Stromal cell of bone marrow (primary cell): Measurements from ENCODE around the gene SLC35F3.

Experiments
- DNase-seq: peaks from one replicate; pipeline ENCODE4 v3.0.0-alpha.2; 2012; ENCODE audit warnings: low read depth

SLC35F3 gene

DNA sequence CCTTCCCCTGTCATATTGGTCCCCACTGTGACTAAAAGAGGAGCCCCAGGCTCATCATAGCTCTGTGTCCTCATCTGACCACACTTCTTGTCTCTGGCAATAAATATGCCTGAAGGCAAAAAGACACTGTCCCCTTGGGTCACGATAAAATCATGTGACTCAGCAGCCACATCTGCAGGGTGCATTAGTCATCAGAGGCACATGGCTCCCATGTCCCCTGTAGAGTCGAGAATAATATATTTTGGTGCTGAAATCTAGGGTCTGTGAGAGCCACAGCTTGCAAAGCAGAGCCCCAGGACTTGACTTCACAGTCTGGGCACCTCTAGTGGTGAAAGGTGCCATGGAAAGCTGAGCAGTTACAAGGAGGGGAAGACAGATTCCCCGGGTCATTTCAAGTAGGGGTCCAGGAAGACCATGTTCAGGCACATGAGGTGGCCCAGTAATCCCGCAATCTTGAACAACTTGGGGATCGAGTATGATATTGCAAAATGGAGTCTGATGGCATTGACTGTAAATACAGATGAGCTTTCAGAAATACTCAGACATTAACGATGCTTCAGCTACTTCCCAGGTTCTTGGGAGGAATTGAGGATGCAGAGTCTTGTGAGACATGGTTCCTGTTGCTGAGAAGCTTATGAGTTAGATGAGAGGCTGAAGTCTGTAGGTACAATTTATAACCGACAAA, 68.6 kb downstream of the SLC35F3 start:
- no peak for DNase-seq

DNA sequence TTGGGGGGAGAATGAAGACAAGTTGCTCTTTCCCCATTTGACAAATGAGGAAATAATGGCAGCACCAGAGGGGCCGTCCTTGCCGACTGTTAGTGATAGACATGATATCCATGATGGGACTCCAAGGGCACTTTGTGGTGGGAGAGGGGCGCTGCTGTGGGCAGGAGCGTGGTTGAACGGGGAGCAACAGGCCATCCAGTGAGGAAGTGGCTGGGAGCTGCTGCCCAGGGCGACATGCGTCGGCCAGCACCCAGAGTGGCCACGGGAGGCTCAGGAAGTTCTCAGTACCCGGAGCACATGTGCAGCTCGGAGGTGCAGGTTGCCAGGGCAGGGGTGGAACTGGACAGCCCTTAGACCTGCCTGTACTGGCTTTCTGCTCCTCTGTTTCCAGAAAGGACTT, 71.0 kb downstream of the SLC35F3 start:
- no peak for DNase-seq

DNA sequence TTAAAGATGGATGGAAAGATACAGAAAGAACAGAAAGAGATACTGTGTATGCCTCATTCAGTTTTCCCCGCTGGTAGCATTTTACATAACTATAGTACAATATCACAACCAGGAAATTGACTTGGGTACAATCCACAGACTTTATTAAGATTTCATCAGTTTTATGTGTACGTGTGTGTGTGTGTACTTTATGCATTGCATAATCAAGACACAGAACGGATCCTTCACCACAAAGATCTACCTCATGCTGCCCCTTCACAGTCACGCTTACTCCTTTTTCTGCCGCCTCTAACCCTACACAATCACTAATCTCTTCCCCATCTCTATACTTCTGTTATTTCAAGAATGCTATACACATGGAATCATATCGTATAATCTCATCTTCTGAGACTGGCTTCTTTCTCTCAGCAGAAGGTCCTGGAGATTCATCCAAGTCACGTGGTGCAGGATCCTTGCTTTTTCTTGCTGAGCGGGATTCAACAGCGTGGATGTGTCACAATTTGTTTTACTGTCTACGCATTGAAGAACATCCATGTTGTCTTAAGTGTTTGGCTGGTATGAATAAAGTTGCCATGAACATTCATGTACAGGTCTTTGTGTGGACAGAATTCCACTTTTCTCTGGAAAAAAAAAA, 76.7 kb downstream of the SLC35F3 start:
- DNase-seq = no peak

DNA sequence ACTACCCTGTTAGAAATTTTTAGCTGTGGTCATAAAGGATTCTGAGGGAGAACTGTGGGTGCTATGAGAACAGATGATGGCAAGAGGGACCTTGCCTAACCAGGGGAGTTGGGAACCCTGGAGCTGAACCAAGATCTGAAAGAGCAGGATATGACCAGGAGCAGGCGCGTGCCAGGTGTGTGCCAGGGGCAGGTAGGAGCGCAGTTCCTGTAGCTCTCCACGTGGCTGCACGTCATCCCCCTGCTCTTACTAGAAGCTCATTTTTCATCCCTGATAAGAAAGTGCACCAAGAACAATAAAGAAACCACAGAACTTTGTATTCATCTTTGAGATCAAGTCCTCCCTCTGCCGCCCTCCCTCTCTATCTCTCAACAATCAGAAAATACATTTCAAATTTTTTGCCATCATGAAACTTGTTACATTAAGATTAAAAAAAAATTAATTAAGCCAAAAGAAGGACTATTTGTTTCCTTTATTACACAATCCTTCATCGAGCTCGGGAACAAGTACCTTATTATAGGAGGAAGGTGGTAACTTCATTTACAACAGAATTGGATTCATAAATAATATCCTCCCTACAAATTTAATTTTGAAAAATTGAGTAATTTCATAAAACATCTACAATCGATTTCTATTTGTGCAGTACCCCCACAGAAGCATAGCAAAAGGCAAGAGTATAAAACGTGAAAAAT, 78.5 kb downstream of the SLC35F3 start:
- DNase-seq = no peak

DNA sequence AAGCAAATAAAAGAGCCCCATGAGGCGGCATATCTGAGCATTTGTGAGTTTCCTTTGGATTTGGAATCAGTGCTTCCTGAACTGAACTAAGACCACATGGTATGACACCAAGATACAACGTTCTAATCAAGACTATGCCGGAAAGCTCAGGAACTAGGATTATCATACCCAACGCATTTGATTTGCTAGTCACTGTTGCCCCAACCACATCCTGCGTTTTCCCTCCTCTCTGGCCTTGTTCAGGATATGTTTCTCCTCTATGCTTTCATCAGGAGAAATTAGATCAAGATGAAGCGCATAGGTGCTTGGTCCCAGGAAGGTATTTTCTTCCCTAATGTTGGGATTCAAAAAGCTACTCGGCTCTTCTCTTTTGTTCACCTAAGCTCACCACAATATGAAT, 79.3 kb downstream of the SLC35F3 start:
- no peak for DNase-seq

DNA sequence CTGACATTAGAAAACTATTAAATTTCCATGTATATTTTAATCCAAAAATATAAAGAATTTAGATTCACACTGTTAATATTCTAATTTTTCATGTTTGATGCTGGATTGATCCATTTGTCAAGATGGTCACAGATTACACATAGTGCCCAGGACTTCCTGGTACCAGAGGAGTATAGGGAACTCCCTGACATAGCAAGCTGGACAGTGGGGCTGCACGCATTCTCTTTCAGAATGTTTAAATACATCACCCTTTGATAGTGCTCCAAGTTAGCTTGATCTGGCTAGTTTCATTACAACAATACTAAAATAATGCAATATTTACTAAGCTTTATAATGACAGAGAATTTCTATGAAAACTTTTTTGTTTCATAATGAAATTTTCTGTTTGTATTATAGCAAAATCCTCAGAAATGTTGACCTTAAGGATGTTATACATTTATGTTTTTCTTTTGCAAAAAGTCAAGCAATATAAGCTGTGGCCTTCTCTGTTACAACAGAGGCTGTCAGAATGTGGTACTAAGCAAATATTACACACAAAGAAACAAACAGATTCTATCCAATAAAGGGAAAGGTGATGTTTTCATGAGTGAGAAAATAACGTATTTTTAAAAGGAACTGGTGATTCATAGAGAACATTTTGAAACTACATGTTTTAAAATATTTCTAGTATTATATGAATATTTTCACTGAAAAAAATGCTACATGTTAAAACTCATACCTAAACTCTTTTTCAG, 84.7 kb downstream of the SLC35F3 start:
- no peak for DNase-seq

DNA sequence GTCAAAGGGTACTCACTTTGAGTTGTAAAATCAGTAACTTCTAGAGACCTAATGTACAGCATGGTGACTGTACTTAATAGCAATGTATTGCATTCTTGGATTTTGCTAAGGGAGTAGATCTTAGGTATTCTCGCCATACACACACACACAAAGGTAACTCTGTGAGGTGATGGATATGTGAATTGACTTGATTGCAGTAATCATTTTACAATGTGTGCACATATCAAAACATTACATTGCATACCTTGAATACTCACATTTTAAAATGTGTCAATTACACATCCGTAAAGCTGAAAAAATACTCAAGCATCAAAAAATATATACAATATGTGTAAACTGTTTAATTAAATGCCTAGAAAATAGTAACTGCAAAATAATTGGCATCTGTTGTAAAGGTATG, 86.0 kb downstream of the SLC35F3 start:
- no peak for DNase-seq

DNA sequence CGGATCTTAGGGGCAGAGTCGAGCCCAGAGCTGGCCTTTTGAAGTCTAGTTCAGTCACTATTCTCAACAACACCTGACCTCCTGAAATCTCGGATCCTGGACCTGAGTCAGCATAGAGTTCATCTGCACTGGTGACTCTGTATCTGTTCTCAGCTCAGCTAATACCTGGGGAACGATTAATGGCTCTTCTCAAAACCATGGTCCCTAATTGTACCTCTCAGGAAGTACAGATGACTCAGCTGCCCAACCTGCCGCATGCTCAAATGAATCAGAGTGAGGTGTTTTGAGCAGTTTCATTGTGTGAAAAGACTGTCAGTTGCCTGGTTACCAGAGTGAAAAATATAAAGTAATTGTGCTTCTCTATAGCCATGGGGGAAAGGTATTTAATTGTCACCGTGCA, 89.2 kb downstream of the SLC35F3 start:
- DNase-seq = no peak

DNA sequence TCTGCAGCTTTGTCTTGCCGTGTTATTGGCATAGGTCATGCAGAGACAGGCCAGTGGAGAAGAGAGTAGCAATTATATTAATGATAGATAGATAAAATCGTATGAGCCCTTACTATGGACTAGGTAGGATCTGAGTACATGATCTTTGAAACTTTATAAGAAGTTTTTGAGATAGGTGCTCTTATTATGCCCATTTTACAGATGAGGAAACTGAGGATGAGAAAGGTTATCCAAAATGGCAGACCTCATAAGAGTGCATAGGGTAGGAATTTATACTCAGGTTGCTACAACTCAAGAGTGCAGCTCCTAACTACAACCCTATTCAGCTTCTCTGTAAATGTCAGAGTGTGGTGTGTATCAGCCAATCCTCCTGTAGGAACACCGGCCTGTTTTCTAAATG, 89.6 kb downstream of the SLC35F3 start:
- no peak for DNase-seq

DNA sequence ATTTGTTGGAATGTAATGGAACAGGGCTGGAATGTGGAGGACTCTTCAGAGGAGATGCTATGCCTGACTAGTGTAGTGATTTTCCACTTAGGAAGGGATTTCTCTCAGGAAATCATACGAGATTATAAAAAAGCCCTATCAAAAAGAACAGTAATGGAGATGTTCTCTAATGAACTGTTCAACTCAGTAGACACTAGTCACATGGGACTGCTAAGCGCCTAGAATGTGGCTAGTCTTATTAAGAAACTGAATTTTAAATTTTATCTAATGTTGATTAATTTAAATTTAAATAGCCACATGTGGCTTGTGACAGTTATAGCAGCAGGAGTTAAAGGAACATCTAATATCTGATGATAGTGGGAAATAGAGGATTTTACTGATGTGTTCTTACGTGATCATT, 94.0 kb downstream of the SLC35F3 start:
- DNase-seq = no peak

DNA sequence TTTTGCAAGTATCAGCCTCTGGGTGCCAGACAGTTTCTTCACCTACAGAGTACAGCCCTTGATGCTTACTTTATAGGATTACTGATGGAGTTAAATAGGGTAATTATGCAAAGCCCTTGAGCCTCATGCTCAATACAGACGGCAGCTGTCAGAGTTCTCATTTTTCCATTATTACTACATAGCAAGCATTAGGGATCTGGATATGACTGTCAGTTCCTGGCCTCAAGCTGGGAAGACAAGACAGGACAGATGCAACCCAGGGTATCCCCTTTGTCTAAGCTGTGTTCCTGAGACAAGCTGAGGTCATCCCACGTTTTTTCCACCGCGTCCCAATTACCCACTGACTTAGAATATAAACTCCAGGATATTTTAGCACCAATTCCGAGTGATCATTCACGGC, 94.4 kb downstream of the SLC35F3 start:
- no peak for DNase-seq

DNA sequence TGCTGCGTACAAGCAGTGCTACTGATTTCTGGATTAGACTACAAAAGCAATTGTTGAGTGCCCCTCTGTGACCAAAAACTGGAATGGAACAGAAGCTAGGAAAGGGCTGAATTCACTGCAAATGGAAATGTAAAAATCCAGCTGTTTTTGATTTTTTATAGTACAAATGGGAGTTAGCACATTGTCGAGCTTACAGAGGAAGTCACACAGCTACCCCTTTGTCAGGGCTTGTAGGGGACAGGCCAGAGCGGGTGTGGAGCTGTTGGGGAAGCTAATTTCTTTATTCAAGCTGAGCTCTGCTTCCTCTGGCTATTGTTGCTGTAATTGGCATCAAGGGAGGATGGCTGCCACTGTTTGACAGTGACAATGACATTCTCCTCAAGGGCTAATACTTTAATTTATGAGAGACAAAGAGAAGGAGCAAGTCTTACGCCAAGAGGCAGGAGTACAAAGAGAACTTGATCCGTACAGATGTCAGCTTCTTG, 96.1 kb downstream of the SLC35F3 start:
- DNase-seq = no peak

DNA sequence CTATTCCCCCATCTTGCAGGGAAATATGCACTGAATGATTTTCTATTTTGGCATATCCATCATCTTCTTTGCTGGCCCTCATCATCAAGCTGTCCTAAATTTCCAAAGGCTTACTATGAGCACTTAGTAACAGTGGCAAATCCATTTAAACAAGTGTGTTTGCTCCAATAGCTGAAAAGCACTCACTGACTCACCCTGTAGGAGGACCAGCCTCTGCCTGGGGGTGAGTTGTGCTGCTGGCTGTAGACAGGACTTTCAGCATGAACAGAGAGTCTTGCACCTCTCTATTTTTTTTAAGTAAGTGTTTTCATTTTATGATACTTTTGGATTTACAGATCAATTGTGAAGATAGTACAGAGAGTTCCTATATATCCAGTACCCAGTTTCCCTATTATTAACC, 97.3 kb downstream of the SLC35F3 start:
- DNase-seq = no peak

DNA sequence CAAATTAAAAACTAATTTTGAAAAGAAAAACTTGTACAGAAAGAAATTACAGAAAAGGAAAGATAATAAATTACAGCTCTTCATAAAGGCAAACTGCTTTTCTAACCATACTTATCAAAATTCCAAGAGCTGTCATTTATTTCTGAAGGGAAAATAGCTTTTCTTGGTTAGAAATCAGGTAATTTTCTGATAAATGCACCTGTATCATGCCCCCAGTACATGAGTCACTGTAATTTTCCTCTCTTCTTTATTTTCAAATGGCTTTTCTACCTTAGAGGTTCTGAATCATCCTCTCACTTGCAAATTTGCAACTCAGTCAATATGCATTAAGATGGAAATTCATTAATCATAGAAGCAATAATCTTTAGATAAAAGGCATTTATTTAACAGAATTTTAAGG, 100.1 kb downstream of the SLC35F3 start:
- no peak for DNase-seq

DNA sequence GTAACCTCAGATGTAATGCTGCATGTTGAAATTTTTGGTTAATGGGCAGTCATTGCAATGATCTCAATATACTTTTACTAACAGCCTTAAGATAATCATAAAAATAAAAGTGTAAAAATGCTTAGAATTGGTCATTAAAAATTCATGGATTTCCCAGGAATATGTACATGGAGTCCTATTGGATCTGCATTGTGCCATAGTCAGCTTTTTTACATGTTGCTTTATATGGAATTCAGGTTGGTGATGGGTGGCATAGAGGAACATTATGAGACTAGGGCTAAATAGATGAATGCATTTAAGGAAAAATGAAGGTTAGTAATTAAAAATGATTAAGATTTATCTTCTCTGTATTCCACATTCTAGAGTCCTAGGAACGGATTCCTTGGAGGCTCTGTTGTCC, 103.2 kb downstream of the SLC35F3 start:
- no peak for DNase-seq

DNA sequence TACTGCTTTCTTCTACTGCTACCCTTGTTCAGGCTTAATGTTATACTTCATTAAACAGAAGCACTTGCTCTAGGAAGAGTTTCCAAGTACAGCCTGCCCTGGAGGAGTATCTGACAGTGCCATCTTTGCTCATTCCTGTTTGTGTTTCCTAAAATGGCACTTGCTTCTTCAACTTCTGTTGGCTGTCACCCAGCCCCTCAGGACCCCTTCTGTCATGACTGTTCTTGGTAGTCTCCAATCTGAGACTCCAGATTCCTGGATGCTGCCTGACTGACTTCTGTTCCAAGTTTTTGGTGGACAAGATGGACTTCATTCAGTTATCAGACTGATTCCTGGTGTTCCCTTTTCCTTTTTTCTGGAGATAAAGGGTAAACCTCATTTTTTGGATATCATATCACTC, 104.1 kb downstream of the SLC35F3 start:
- no peak for DNase-seq

DNA sequence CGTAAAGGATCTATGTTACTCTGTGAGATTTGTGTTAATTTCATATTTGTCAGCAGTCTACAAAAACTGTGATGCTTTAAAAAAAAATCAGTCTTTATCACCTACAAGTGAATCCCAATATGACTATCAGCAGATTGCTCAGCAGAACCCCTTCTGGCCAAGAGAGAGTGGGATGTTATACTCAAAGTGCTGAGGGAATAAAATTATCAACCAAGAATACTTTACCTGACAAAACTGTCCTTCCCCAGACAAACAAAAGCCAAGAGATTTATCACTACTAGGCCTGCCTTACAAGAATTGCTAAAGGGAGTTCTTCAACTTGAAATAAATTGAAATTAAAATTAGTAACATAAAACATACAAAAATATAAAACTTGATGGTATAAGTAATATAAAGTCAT, 105.2 kb downstream of the SLC35F3 start:
- no peak for DNase-seq

DNA sequence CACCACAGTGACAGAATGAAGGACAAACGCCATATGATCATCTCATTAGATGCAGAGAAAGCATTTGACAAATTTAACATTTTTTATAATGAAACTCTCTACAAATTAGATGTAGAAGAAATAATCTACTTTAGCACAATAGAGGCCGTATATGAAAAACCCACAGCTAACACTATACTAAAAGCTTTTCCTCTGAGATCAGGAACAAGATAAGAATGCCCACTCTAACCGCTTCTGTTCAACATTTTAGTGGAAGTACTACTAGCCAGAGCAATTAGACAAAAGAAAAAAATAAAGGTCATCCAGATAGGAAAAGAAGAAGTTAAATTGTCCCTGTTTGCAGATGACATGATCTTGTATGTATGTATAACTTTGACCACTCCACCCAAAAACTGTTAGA, 109.7 kb downstream of the SLC35F3 start:
- DNase-seq = no peak

DNA sequence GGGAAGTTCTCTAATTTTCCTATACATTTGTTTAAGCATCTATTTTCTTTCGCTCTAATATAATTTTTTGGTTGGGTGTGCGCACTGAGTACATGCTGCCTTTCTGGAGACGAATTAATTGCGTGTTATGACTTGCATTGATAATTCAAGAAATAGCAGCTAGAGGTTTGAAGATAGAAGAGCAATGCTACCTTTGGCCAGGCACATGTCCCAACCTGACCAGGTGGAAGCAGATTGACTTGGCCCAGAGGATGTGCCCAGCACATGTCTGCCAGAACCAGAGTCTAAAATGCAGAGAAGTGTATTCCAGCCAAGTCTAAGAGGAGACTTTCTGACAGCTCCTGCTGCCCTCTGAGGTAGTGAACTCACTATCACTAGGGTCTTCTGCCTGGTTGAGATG, 114.3 kb downstream of the SLC35F3 start:
- no peak for DNase-seq

DNA sequence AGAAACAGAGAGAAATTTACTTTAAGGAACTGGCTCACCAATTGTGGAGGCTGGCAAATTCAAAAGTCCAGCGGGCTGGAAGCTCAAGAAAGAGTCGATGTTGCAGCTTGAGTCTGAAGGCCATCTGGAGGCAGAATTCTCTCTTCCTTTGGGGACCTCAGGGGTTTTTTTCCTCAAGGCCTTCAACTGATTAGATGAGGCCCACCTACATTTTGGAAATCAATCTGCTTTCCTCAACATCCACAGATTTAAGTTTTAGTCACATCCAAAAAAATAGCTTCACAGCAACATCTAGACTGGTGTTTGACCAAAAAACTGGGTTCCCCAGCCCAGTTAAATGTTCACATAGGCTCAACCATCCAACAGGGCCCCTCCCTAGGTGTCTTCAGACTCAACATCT, 114.9 kb downstream of the SLC35F3 start:
- DNase-seq = no peak

DNA sequence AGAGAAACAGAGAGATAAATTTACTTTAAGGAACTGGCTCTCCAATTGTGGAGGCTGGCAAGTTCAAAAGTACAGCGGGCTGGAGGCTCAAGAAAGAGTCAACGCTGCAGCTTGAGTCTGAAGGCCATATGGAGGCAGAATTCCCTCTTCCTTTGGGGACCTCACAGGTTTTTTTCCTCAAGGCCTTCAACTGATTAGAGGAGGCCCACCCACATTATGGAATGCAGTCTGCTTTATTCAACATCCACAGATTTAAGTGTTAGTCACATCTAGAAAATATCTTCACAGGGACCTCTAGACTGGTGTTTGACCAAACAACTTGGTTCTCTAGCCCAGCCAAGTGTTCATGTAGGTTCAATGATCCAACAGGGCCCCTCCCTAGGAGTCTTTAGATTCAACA, 117.8 kb downstream of the SLC35F3 start:
- no peak for DNase-seq

DNA sequence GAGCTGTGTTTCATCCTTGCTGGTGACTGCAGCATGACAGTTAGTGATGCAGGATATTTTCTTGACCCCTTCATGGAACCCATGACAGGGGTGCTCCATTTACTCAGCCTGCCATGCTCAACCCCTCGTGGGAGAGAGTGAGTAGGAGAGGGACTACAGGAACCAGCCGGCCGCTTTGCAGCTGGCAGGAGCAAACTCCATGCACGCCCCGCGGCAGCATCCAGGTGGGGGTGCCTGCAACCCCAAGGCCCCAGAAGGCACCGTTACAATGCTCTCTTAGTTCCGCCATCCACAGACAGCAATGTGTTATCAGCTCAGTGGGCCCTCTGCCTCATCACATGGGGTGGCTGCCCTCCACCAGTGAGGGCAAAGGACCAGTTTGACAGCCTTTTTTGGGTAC, 135.1 kb downstream of the SLC35F3 start:
- DNase-seq = no peak
